Activated effector memory CD4-positive, alpha-beta T cell treated with Interleukin-2 at 50 U/mL for 16 hours (primary cell): ENCODE measurements around the gene NSG1.

Source experiments
- DNase-seq: peaks from one replicate; pipeline ENCODE4 v3.0.0-alpha.2; 2020

NSG1 gene

DNA sequence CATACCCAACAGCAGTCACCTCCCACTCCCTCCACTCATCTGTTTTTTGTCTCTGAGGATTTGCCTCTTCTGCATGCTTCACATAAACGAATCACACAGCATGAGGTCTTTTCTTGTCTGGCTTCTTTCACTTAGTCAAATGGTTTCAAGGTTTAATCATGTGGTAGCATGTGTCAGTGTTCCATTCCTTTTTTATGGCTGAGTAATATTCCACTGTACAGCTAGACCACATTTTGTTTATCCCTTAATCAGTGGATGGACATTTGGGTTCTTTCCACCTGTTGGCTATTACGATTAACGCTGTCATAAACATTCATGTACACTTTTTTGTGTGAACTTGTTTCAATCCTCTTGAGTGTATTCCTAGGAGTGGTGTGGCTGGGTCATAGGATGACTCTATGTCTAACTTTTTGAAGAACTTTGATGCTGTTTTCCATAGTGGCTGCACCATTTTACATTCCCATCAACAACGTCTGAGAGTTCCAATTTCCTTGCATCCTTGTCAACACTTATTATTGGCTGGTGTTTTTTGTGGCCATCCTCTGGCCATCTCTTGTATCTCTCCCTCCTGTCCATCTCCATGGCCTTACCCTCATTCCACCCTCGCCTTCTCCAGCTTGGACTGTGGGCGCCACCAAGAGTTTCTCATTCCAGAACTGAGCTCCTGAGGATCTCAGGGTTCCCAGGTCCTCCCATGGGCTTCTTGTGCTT, 12.4 kb upstream of the NSG1 start:
- DNase-seq, result no peak

DNA sequence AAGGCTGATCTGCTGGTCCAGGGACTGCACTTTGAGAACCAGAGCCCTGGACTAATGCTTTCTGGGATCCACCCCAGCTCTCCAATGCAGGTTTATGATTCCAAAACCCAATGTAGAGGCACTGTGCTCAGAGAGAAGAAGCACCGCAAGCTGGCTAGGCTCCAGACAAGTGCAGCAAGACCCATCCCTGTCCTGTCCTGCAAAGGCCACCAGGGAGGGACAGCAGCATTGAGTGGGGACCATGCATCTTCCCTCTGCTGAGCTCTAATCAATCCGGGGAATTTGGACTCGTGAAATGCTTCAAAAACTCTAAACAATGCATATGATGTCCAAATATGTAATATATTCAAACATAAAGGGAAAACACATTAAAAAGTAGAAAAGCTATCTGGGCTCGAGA, 10.8 kb upstream of the NSG1 start:
- no peak for DNase-seq

DNA sequence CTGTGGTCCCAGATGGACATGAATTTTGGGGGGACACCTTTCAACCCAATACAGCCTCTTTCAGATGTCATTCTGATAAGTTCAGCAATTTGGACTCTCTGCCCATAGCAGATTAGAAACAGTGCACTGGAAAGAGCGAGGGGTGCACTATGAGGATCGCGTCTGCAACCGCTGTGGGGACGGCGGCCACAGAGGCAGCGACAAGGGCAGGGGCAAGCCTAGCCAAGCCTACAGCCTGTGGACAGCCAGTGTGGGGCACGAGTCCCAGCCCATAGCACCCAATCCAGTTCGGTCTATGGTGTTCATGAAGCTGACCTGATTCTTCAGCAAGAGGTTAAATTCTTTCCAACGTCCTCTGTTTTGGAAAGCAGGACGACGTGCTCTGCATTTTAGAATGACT, 9.7 kb upstream of the NSG1 start:
- no peak for DNase-seq

DNA sequence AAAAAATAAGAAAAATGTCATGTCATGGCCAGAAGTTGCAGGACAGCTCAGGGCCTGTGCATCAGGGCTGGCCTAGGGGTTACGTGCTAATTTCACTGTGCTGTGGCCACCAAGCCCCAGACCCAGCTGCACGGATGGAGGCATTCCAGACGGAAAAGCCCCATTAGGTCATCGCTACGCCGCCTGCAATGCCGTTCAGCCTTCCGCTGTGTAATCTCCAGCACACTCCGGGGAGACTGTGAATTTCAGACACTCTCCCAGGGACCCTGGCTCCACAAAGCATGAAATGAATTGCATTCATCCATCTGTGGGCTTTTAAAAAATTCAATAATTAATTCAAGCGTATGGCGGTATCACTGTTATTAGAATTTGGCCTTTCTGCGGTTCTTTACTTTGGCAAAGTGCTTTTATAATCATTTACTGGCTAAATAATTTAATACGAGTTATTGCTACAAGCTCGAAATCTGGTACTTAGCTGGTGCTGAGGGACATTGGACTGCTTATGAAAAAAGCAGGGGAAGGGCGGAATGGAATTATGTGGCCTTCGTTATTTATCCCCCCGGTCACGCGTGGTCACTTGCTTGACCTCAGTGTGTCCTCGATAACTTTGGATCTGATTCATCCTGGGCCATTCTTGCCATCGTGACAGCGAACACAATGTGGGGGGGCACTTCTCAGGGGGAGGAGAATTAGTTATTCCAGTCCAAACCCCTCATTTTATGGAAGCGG, 9.0 kb upstream of the NSG1 start:
- no peak for DNase-seq

DNA sequence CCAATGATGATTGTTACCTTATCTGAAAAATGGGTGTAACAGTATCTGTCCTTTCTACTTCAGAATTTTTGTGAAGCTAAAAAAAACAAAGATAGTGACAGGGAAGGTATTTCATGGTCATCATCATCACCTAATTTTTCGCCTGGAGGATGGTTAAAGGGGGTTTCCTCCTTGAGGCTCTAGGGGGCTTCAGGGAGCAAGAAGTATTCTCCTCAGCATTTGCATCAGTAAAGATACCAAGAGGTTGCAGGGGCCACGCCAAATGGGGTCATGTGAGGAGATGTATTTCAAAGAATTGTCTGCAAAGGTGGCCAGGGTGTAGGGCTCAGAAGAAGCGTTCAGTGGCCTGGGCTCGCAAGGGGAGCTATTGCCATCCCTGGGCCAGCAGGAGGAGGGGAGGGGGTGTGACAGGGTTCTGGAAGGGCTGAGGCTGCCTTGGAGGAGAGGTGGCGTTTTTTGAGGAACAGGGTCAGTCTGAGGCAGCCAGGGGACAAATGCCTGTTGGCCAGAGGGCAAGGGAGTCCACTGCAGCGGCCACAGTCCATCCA, 7.3 kb upstream of the NSG1 start:
- DNase-seq, result no peak

DNA sequence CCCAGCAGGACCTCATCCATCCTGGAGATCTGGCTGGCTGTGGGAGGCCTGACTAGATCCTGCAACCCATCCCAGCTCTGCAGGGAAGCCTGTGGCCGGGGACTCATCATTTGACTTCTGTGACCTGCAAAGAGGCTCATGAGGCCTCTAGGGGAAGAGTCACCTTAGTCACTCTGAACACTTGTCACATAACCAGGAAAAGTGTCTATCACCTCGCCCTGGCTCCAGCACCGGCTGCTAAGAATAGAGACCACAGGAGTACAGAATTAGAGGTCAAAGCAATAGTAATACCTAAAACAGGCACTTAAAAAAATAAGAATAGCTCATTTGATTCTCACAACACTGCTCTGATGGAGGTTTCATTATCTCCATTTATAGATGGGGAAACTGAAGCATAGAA, 3.8 kb upstream of the NSG1 start:
- no peak for DNase-seq

DNA sequence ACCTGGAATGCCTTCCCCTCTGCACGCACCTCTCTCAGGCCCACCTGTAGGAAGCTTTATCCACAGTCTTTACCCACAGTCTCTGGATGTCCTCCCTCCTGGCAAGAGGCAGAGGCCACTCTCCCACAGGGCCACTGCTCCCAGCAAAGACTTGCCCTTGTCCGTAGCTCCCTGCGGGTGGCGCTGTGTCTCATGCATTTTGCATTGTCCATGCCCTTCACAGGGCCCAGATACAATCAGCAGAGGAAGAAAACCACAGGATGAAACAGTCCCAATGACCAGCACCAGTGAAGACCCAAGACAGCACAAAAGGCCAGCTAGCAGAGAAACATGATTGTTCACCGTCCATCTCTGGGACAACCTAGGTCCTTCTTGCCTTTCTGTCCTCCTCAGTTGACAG, 2.1 kb upstream of the NSG1 start:
- DNase-seq, result no peak

DNA sequence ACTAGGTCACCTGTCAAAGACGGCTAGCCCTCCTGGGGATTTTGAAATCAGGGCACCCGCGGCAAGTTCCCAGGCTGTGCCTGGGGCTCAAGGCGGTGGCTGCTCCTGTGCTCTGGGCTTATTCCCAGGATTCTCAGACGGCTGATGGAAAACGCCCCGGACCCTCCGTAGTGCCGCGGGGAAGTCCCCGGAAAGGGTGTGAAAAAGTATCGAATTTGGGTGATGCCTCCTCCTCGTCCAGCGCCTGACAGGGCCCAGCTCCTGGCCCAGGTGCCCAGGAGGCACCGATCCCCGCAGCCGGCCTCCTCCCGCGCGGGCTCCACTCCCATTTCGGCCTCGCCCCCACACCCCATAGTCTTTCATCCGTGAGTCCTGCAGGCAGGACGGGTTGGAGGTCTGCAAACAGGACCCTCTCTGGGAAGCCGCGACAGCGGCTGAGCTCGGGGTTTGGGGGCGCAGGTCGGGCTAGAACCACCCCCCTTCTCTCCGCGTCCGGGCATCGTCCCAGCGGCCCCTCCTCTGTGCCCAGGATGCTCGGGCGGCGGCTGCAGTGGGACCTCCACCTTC, 1.1 kb upstream of the NSG1 start:
- DNase-seq, result no peak

DNA sequence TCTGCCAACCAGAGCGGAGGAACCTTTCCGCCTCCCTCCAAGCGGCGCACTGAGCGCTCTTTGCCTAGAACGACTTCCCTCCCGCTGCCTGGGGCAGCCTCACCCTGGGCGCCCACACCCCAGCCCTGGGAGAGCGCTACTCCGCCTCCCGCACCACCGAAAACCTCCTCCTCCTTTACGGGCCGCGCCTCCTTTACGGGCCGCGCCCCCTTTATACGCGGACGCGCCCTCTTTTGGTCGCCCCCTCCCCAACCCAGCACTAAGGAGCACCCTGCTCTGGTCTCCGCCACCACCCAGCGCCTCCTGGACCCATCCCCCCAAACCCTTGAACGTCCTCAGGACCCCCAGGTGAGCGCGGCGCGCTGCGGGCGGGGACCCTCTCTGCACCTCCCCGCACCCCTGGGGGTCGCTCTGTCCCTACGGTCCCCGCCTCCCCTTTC, 586 bp upstream of the NSG1 start:
- DNase-seq, result peak; percentile 34

DNA sequence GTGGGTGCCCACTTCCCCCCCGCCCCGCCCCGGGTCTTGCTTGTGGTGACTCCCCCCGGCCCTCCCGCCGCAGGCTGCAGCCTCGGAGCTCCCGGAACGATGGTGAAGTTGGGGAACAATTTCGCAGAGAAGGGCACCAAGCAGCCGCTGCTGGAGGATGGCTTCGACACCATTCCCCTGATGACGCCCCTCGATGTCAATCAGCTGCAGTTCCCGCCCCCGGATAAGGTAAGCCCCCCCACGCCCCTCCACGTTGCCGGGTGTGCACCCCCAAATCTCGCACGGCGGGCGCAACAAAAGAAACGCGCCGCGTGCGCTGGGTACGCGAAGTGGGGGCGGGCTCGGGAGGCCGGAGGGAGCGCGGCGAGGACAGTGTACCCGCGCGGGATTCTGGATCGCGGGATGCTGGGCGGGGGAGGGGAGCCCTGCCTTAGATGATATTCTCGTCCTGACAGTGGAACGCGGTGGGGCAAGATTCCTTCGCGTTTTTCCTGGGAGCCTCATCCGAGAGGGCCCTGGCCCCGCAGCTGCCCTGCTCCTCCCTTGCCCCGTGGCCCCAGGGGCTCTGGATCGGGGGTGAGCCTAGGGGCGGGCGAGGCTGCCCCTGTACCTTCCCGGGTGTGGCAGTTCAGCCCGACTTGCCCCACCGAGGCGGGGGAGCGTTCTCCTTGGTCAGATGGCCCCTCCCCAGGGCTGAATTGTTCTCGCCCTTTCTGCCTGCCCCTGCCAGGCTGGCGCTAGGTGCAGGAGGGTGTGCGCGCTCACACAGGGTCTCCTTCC, 819 bp downstream of the NSG1 start:
- DNase-seq, result peak; percentile 5

DNA sequence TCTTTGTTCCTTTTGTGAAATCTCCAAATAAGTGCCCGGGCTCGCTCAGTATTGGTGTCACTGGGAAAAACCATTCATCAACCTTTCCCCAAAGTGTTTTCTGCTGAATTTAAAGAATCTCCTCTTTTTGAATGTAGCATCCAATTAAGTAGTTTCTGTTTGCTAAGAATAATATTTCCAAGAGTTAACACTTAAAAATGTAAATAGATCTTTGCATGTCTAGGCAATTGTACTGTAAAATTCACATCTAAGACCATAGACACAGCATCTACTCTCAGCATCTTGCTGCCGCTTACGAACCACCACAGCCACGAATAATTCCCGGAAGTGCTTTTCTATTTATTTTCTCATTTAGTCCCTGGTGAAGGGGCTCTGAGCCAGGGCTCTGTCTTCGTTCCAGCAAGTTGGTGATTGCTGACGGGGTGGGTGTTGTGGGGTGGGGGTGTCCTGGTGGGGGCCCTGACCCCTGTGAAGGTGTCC, 1.4 kb downstream of the NSG1 start:
- DNase-seq, result no peak

DNA sequence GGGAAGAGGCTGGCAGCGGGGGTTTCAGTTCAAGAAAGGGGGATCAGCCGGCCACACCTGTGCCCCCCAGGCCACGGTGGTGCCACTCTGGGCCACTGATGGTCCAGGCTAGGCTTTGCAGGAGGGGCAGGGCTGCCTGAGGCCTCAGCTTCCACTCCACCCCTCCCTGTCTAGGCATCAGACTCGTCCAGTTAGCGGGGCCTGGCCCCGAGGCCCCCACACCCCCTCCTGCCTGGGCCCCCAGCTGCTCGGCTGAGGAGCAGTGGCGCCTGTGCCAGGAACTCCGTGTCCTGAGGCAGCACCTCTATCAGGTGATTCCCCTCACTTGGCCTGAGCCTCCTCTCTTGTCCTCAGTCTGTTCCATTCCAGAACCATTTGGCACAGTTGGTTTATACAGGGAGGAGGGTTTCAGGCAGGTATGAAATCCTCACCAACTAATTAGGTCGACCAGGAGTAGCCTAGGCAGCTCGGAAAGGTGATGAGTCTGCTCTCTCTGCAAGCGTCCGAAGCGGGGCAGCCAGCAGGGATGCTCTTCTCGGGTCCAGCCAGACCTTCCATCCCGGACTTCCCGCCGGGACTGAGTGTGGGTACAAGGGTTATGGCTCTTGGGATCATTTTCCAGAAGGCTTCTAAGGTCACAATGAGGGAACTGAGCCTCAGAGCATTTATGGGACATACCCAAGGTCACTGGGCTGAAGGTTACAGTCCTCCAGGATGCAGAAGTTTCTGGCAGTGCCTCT, 2.1 kb downstream of the NSG1 start:
- no peak for DNase-seq

DNA sequence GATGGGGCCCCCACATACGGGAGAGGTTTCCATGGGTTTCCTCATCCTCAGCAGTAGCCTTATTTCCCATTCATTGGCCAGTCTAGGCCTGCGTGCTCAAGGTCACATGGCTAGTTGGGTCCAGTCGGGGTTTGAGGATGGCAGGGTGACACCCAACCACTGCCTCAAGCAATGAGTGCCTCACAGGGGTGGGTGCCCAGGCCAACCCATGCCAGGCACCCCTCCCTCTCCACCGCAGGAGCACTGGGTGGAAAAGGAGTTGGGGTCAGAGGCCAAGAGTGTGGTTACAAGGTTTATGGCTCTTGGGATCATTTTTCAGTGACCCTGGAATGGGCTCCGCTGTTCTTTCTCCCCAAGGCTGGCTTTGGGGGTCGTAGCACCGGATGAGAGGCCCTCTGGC, 3.1 kb downstream of the NSG1 start:
- no peak for DNase-seq

DNA sequence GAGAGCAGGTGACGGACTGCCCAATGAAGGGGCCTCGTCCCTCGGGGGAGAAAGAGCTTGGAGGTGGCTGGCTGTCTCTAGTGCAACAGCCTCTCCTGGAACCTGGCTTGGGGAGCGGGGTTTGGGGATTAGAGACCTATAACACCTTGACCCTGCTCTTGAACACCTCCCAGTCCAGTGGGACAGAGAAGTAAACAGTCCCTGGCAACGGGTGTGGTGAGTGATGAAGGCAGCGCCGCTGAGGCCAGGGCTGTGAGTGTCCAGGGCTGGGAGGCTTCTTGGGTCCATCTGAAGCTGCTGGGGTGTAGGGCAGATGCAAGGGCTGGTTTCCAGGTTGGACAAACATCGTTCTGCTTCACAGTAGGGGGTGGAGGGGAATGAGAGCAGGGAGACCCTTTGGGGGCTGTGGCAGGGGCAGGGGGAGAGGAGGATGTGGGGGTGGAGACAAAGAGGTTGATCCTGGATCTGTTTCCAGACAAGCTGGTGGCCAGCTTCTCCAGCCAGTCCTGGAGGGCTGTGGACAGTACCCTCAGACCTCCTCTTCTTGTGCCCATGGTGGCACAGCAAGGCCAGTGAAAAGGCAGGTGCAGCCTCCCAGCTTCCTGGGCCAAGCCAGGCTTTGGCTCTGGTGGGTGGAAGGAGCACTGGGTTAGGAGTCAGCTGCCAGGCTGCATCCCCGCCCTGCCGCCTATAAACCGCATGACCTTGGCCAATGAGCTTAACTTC, 3.8 kb downstream of the NSG1 start:
- DNase-seq, result no peak

DNA sequence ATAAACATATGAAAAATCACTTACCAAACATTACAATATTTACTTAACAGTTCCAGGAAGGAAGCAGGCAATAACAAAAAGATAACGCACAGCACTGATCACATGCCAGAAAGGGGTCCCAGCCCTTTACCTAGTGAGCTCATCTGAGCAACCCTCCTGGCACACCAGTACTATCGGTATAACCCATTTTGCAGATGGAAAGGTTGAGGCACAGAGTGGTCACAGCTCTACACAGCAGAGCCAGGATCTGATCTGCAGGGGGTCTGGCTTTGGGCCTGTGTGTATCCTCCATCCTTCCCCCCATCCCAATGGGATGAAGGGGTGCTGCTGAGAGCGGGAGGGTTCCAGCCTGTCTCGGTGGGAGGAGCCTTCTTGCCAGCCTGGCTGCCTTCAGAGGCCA, 5.0 kb downstream of the NSG1 start:
- DNase-seq, result no peak

DNA sequence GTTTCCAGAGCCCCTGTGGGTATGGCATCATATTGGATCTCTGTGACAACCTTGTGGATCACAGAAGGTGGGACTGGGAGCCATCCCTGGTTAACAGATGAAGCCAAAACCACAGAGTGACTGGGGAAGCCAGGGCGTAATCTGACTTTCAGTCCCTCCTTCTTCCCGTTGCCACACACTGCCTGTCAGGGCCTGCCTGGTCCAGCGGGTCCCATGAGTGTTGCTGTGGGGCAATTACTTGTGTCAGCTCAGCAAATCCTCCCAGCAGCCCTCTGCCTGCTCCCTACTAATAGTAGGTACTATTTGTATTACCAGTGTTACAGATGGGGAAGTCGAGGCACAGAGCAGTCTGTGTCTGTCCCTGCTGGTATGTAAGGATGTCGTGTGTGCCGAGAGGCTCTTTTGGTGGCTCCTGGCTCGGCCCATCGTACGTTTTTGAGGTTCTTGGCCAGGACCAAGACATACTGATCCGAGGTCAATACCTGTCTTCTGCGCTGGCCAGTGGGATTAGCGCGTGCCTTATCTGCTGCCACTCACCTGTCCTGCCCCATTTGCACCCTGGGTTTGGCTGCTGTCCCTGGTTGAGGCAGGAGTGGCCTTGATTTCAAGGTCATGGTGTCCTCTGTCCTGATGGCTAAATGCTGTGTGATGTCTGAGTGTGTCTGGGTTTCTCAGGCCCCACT, 5.7 kb downstream of the NSG1 start:
- no peak for DNase-seq

DNA sequence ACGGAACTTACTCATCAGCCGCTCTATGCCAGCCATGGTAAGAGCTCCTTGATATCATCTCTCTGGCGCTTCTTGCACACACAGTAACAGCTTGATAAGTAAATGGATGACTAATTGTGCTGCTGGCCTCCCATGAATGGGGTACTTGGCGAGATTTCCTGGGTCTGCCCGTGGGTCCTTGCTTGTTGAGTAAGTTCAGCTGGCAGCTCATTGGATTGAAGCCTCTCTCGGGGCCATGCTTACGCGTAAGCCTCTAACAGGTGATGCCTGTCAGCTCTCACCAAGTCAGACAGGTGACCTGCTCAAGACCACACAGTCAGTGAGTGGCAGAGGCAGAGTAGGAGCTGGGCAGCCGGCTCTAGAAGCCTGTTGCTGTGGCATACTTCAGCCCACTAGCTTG, 7.7 kb downstream of the NSG1 start:
- DNase-seq, result no peak

DNA sequence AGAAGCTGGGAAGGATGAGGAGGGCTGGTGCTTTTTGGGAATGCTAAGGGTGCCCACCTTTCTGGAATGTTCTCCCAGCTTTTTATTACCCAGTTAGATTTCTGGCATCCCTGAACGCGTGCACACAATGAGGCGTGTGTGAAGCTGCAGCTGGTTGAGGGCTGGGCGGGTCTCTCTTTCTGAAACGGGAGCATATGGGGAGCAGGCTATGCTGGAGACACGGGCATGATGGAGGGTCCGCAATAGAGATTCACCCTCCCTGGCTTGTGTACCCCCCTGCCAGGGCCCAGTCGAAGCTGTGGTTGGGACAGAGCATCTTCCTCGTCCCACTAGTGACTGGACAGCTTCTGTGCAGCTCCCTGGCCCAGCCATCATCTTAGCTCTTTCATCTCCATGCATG, 8.5 kb downstream of the NSG1 start:
- DNase-seq, result no peak

DNA sequence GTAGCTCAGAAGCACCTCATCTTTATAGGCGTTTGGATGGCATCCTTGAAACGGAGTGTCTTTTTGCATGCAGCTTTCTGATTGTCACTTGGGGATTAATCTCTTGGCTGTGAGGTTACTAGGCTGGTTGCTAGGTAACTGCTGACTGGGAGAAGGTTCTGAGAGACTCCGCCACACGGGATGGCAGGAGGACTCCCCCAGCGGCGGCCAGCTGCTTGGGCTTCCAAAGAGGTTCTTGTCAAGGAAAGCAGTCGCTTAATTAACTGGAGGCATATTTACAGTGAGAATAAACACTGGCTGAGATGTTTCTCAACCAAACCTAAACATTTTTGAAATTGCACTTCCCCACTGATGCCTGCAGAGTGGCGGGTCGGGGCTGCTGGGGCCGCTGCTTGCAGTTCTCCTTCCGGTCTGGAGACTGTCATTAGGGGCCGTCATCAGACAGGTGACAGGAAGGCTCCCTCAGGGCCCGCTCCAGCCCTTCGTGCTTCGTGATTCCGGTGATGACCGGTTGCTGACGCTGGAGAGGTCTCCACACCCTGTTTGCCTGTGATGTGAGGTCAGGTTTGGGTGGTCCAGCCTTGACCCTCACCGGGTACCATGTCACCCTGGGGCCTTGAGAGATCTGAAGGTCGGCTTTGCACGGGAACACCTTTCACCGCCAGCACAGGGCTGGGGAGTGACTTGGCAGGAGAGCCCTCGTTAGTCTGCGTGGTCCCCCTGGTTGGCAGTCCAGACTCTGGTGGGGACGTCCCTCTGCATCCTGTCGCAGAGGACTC, 9.1 kb downstream of the NSG1 start:
- no peak for DNase-seq
